WTC11 (cell line): ENCODE results near the gene ACMSD. TPM values are rescaled to one million over a fixed set of nuclear protein-coding genes. Genes with fewer than 3 reads are reported as not detected.

Experiments
- ATAC-seq: fragments of 200-7000 bp; cut with Tn5 transposase; 2 replicates; pipeline ENCODE4 v1.10.0; 2021; ENCODE audit warnings: mild to moderate bottlenecking, moderate library complexity
- CTCF ChIA-PET: fragments of 300-600 bp; sonication (Branson Sonifier 250); formaldehyde crosslinking; loops from one replicate; lab custom pipeline; 2021; ENCODE audit warnings: antibody characterized with exemption; lab: Charles Lee
- POLR2A ChIA-PET: fragments of 350-600 bp; sonication (Branson Sonifier 250); formaldehyde crosslinking; loops from one replicate; lab custom pipeline; 2021; ENCODE audit warnings: antibody characterized with exemption; lab: Charles Lee
- DNase-seq: peaks from one replicate; pipeline ENCODE4 v3.0.0; 2021; ENCODE audit warnings: low spot score
- H3K27ac Mint-ChIP-seq: 2 replicates; pipeline ENCODE4 v1.8.0; 2021; ENCODE audit warnings: mixed read lengths
- H3K27me3 Mint-ChIP-seq: 2 replicates; pipeline ENCODE4 v1.8.0; 2021; ENCODE audit warnings: low read depth, mild to moderate bottlenecking, moderate library complexity, mixed read lengths
- H3K36me3 Mint-ChIP-seq: 2 replicates; pipeline ENCODE4 v1.8.0; 2021; ENCODE audit warnings: mixed read lengths
- H3K4me1 Mint-ChIP-seq: 2 replicates; pipeline ENCODE4 v1.8.0; 2022; ENCODE audit warnings: mixed read lengths
- H3K4me3 Mint-ChIP-seq: 2 replicates; pipeline ENCODE4 v1.8.0; 2021; ENCODE audit warnings: mild to moderate bottlenecking, moderate library complexity, mixed read lengths
- H3K9me3 Mint-ChIP-seq: 2 replicates; pipeline ENCODE4 v1.8.0; 2021; ENCODE audit warnings: mixed read lengths
- ATF1 ChIP-seq: sonication (generic); formaldehyde crosslinking; IDR thresholded peaks from 2 replicates; pipeline ENCODE4 v1.8.1; 2023; ENCODE audit warnings: mild to moderate bottlenecking, moderate library complexity, missing genetic modification reagents
- CDX4 ChIP-seq: fragments of 250-450 bp; sonication (Bioruptor Pico); IDR thresholded peaks from 2 replicates; pipeline ENCODE4 v1.9.0; 2021; ENCODE audit warnings: moderate library complexity, mild to moderate bottlenecking, inconsistent platforms, borderline replicate concordance
- ESRRA ChIP-seq: sonication (generic); formaldehyde crosslinking; IDR thresholded peaks from 2 replicates; pipeline ENCODE4 v1.8.1; 2022; ENCODE audit warnings: mild to moderate bottlenecking, missing genetic modification reagents, borderline replicate concordance
- ETV6 ChIP-seq: sonication (generic); formaldehyde crosslinking; IDR thresholded peaks from 2 replicates; pipeline ENCODE4 v1.8.1; 2022; ENCODE audit warnings: mild to moderate bottlenecking, missing genetic modification reagents
- FOXP1 ChIP-seq: sonication (generic); formaldehyde crosslinking; IDR thresholded peaks from 2 replicates; pipeline ENCODE4 v1.8.0; 2022; ENCODE audit warnings: missing genetic modification reagents, mild to moderate bottlenecking, moderate library complexity, borderline replicate concordance
- FOXP4 ChIP-seq: sonication (generic); formaldehyde crosslinking; IDR thresholded peaks from 2 replicates; pipeline ENCODE4 v1.8.0; 2022; ENCODE audit warnings: mild to moderate bottlenecking, missing genetic modification reagents
- GTF2I ChIP-seq: fragments of 250-450 bp; sonication (Bioruptor Pico); conservative IDR thresholded peaks from 2 replicates; pipeline ENCODE4 v1.4.0; 2021; ENCODE audit warnings: mild to moderate bottlenecking
- HMGXB4 ChIP-seq: sonication (generic); formaldehyde crosslinking; IDR thresholded peaks from 2 replicates; pipeline ENCODE4 v1.8.1; 2023; ENCODE audit warnings: mild to moderate bottlenecking, moderate library complexity, missing genetic modification reagents
- JAZF1 ChIP-seq: fragments of 250-450 bp; sonication (Bioruptor Pico); IDR thresholded peaks from 2 replicates; pipeline ENCODE4 v1.9.0; 2021; ENCODE audit warnings: moderate library complexity, mild to moderate bottlenecking, inconsistent platforms
- JUN ChIP-seq: sonication (generic); formaldehyde crosslinking; IDR thresholded peaks from 2 replicates; pipeline ENCODE4 v1.8.0; 2023; ENCODE audit warnings: mild to moderate bottlenecking, missing genetic modification reagents
- MAX ChIP-seq: sonication (generic); formaldehyde crosslinking; IDR thresholded peaks from 2 replicates; pipeline ENCODE4 v1.8.0; 2022; ENCODE audit warnings: mild to moderate bottlenecking, missing genetic modification reagents
- PRRX2 ChIP-seq: fragments of 250-450 bp; sonication (Bioruptor Pico); IDR thresholded peaks from 2 replicates; pipeline ENCODE4 v1.8.0; 2021; ENCODE audit warnings: mild to moderate bottlenecking
- RORB ChIP-seq: fragments of 250-450 bp; sonication (Bioruptor Pico); IDR thresholded peaks from 2 replicates; pipeline ENCODE4 v1.9.0; 2021; ENCODE audit warnings: mild to moderate bottlenecking
- SMAD3 ChIP-seq: sonication (generic); formaldehyde crosslinking; IDR thresholded peaks from 2 replicates; pipeline ENCODE4 v1.8.0; 2022; ENCODE audit warnings: missing genetic modification reagents, mild to moderate bottlenecking, borderline replicate concordance
- SOX15 ChIP-seq: fragments of 250-450 bp; sonication (Bioruptor Pico); IDR thresholded peaks from 2 replicates; pipeline ENCODE4 v1.9.0; 2021; ENCODE audit warnings: mild to moderate bottlenecking
- ZBTB21 ChIP-seq: sonication (generic); formaldehyde crosslinking; IDR thresholded peaks from 2 replicates; pipeline ENCODE4 v1.8.1; 2023; ENCODE audit warnings: mild to moderate bottlenecking, missing genetic modification reagents, borderline replicate concordance
- ZNF138 ChIP-seq: sonication (generic); formaldehyde crosslinking; conservative IDR thresholded peaks from 2 replicates; pipeline ENCODE4 v1.8.1; 2022; ENCODE audit warnings: mild to moderate bottlenecking, moderate library complexity, missing genetic modification reagents
- ZNF671 ChIP-seq: fragments of 250-450 bp; sonication (Bioruptor Pico); IDR thresholded peaks from 2 replicates; pipeline ENCODE4 v1.8.0; 2021; ENCODE audit warnings: mild to moderate bottlenecking
- total RNA-seq: library from RNA; stranded (reverse); gene quantifications from 3 replicates; pipeline ENCODE4 v1.2.3, GENCODE V29; 2021
- TF ChIP-seq, protein P1 (sequence below): sonication (generic); formaldehyde crosslinking; IDR thresholded peaks from 2 replicates; pipeline ENCODE4 v1.8.0; 2023; ENCODE audit warnings: missing genetic modification reagents
- TF ChIP-seq, protein P2 (sequence below): sonication (generic); formaldehyde crosslinking; IDR thresholded peaks from 2 replicates; pipeline ENCODE4 v1.8.0; 2022; ENCODE audit warnings: mild to moderate bottlenecking, missing genetic modification reagents
- TF ChIP-seq, protein P3 (sequence below): fragments of 200-600 bp; IDR thresholded peaks from 2 replicates; pipeline ENCODE4 v1.8.0; 2022; ENCODE audit warnings: antibody characterized with exemption
- TF ChIP-seq, protein P4 (sequence below): sonication (generic); formaldehyde crosslinking; IDR thresholded peaks from 2 replicates; pipeline ENCODE4 v1.8.1; 2023; ENCODE audit warnings: mild to moderate bottlenecking, missing genetic modification reagents, borderline replicate concordance

Gene ACMSD
- total RNA-seq, 1 experiment from 2014 or later, result not detected

DNA sequence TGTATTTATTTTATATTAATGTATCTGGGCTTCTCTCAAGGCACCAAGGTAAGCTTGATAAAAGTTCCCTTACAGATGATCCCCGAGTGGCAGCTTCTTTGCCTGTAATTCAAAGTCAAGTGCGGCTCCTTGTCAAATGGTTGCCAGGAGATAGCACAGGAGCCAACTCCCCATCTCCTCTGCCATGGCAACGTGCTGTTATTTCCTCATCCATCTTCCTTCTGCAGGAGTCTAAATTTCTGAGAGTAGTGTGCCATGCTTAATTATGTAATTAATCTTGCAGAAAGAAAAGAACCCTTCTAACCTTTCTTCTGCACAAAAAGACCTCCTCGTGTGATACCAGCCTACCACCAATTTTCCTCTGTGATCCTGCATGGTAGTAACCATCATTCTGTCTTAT, 46.2 kb upstream of the ACMSD start:
- Mint-ChIP-seq H3K27ac (no peak overlapping the region), H3K36me3 (no peaks in the 10 kb centered on the region), H3K4me1 (no peaks in the 10 kb centered on the region), H3K27me3 (no peaks in the 10 kb centered on the region; the same call in 1 of the 2 replicates), H3K4me3 (no peak overlapping the region), H3K9me3 (peaks cover 3% of the 10 kb centered on the region)
- DNase-seq (no peak), ATAC-seq (no peak)
- ChIA-PET CTCF (no interaction called here), POLR2A (no interaction called here)
- TF ChIP-seq ZNF671 (CRISPR knock-in tag) (no peak), SMAD3 (no peak), GTF2I (CRISPR knock-in tag) (no peak), PRRX2 (no peak), ETV6 (CRISPR knock-in tag) (no peak), ATF1 (CRISPR knock-in tag) (no peak), HMGXB4 (no peak), FOXP4 (CRISPR knock-in tag) (no peak), ESRRA (CRISPR knock-in tag) (no peak), MAX (no peak), SOX15 (CRISPR knock-in tag) (no peak), JUN (no peak)
- TF ChIP-seq, protein P1, sequence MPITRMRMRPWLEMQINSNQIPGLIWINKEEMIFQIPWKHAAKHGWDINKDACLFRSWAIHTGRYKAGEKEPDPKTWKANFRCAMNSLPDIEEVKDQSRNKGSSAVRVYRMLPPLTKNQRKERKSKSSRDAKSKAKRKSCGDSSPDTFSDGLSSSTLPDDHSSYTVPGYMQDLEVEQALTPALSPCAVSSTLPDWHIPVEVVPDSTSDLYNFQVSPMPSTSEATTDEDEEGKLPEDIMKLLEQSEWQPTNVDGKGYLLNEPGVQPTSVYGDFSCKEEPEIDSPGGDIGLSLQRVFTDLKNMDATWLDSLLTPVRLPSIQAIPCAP (CRISPR knock-in tag), result no peak

GRCh38 chr2:134795765-134796164, 42.7 kb upstream of the ACMSD start:
- Mint-ChIP-seq H3K27me3 (no peaks in the 10 kb centered on the region; the same call in 1 of the 2 replicates), H3K4me1 (no peaks in the 10 kb centered on the region), H3K9me3 (peaks cover under 1% of the 10 kb centered on the region), H3K27ac (no peak overlapping the region), H3K36me3 (no peaks in the 10 kb centered on the region), H3K4me3 (no peak overlapping the region)
- no peak for ATAC-seq
- no peak for DNase-seq
- ChIA-PET POLR2A (interaction anchor here (1.1 kb wide), 1 partner anchor 11 kb away, joined by 3 read pairs; no protein-coding TSS in a partner anchor), CTCF (interaction anchor here (1.7 kb wide), 1 partner anchor 345 kb away, joined by 6 read pairs; no protein-coding TSS in a partner anchor)
- TF ChIP-seq, protein P2, sequence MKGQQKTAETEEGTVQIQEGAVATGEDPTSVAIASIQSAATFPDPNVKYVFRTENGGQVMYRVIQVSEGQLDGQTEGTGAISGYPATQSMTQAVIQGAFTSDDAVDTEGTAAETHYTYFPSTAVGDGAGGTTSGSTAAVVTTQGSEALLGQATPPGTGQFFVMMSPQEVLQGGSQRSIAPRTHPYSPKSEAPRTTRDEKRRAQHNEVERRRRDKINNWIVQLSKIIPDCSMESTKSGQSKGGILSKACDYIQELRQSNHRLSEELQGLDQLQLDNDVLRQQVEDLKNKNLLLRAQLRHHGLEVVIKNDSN, result no peak
- TF ChIP-seq, protein P3, sequence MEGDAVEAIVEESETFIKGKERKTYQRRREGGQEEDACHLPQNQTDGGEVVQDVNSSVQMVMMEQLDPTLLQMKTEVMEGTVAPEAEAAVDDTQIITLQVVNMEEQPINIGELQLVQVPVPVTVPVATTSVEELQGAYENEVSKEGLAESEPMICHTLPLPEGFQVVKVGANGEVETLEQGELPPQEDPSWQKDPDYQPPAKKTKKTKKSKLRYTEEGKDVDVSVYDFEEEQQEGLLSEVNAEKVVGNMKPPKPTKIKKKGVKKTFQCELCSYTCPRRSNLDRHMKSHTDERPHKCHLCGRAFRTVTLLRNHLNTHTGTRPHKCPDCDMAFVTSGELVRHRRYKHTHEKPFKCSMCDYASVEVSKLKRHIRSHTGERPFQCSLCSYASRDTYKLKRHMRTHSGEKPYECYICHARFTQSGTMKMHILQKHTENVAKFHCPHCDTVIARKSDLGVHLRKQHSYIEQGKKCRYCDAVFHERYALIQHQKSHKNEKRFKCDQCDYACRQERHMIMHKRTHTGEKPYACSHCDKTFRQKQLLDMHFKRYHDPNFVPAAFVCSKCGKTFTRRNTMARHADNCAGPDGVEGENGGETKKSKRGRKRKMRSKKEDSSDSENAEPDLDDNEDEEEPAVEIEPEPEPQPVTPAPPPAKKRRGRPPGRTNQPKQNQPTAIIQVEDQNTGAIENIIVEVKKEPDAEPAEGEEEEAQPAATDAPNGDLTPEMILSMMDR, result no peak
- TF ChIP-seq, protein P4, sequence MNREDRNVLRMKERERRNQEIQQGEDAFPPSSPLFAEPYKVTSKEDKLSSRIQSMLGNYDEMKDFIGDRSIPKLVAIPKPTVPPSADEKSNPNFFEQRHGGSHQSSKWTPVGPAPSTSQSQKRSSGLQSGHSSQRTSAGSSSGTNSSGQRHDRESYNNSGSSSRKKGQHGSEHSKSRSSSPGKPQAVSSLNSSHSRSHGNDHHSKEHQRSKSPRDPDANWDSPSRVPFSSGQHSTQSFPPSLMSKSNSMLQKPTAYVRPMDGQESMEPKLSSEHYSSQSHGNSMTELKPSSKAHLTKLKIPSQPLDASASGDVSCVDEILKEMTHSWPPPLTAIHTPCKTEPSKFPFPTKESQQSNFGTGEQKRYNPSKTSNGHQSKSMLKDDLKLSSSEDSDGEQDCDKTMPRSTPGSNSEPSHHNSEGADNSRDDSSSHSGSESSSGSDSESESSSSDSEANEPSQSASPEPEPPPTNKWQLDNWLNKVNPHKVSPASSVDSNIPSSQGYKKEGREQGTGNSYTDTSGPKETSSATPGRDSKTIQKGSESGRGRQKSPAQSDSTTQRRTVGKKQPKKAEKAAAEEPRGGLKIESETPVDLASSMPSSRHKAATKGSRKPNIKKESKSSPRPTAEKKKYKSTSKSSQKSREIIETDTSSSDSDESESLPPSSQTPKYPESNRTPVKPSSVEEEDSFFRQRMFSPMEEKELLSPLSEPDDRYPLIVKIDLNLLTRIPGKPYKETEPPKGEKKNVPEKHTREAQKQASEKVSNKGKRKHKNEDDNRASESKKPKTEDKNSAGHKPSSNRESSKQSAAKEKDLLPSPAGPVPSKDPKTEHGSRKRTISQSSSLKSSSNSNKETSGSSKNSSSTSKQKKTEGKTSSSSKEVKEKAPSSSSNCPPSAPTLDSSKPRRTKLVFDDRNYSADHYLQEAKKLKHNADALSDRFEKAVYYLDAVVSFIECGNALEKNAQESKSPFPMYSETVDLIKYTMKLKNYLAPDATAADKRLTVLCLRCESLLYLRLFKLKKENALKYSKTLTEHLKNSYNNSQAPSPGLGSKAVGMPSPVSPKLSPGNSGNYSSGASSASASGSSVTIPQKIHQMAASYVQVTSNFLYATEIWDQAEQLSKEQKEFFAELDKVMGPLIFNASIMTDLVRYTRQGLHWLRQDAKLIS (CRISPR knock-in tag), result no peak
- TF ChIP-seq ETV6 (CRISPR knock-in tag) (no peak), HMGXB4 (no peak), RORB (CRISPR knock-in tag) (no peak), MAX (no peak), CDX4 (CRISPR knock-in tag) (no peak), JAZF1 (CRISPR knock-in tag) (no peak), FOXP1 (CRISPR knock-in tag) (no peak), ZBTB21 (no peak), ZNF138 (CRISPR knock-in tag) (no peak)
